PC-3 (cell line): ENCODE data around the gene TTBK1. TPM values are rescaled to one million over a fixed set of nuclear protein-coding genes. Genes with fewer than 3 reads are reported as not detected.

Experiments
- ATAC-seq: fragments of 200-7000 bp; cut with Tn5 transposase; 2 replicates; pipeline ENCODE4 v1.9.1; 2020; ENCODE audit warnings: mild to moderate bottlenecking, moderate library complexity
- BruUV-seq: library from RNA; stranded (reverse); fragments of 400-500 nt; replicated peaks from 2 replicates; lab custom pipeline; 2021; lab: Mats Ljungman, UMichigan
- CTCF ChIA-PET: fragments of 300-600 bp; sonication (Branson Sonifier 250); formaldehyde crosslinking; loops from one replicate; lab custom pipeline; 2022; ENCODE audit warnings: antibody characterized with exemption; lab: Charles Lee
- POLR2A ChIA-PET: fragments of 300-600 bp; sonication (Branson Sonifier 250); formaldehyde crosslinking; loops from one replicate; lab custom pipeline; 2022; ENCODE audit warnings: antibody characterized with exemption; ENCODE audit not compliant: unreplicated experiment; lab: Charles Lee
- DNase-seq: peaks from one replicate; pipeline ENCODE4 v3.0.0-alpha.2; 2015
- H2AFZ ChIP-seq: fragments of 300-600 bp; sonication (generic); 2 replicates; pipeline ENCODE4 v1.6.0; 2016; ENCODE audit warnings: antibody characterized with exemption, low read length
- H3F3A ChIP-seq: fragments of 300-600 bp; sonication (generic); one replicate; pipeline ENCODE4 v1.6.0; 2017; ENCODE audit warnings: antibody characterized with exemption, low read length, control low read depth, mild to moderate bottlenecking; ENCODE audit not compliant: unreplicated experiment
- H3K27ac ChIP-seq: fragments of 300-600 bp; sonication (generic); 2 replicates; pipeline ENCODE4 v1.5.1; 2016; ENCODE audit warnings: mild to moderate bottlenecking, low read length
- H3K27me3 ChIP-seq: fragments of 300-600 bp; sonication (generic); 2 replicates; pipeline ENCODE4 v1.6.1; 2016; ENCODE audit warnings: low read length, mixed read lengths
- H3K36me3 ChIP-seq: fragments of 300-600 bp; sonication (generic); 2 replicates; pipeline ENCODE4 v1.6.1; 2016; ENCODE audit warnings: low read depth, mixed run types, low read length, mixed read lengths
- H3K4me1 ChIP-seq: fragments of 300-600 bp; sonication (generic); 2 replicates; pipeline ENCODE4 v1.5.1; 2016; ENCODE audit warnings: low read length; ENCODE audit not compliant: insufficient read depth
- H3K4me2 ChIP-seq: fragments of 300-600 bp; sonication (generic); 2 replicates; pipeline ENCODE4 v1.6.0; 2016; ENCODE audit warnings: low read length
- H3K4me3 ChIP-seq: fragments of 300-600 bp; sonication (generic); 2 replicates; pipeline ENCODE4 v1.5.1; 2016; ENCODE audit warnings: mild to moderate bottlenecking, low read length, mixed read lengths
- H3K79me2 ChIP-seq: fragments of 300-600 bp; sonication (generic); 2 replicates; pipeline ENCODE4 v1.6.1; 2017; ENCODE audit warnings: low read length, mixed read lengths
- H3K9ac ChIP-seq: fragments of 300-600 bp; sonication (generic); 2 replicates; pipeline ENCODE4 v1.6.0; 2016; ENCODE audit warnings: mild to moderate bottlenecking, low read length
- H3K9me2 ChIP-seq: fragments of 300-600 bp; sonication (generic); replicated peaks from 2 replicates; pipeline ENCODE4 v1.6.1; 2016; ENCODE audit warnings: mixed run types, low read length, mixed read lengths
- H3K9me3 ChIP-seq: fragments of 300-600 bp; sonication (generic); 2 replicates; pipeline ENCODE4 v1.6.1; 2016; ENCODE audit warnings: low read length, mixed read lengths
- H4K20me1 ChIP-seq: fragments of 300-600 bp; sonication (generic); 2 replicates; pipeline ENCODE4 v1.6.1; 2016; ENCODE audit warnings: low read length, mixed read lengths
- CTCF ChIP-seq: fragments of 300-600 bp; sonication (generic); conservative IDR thresholded peaks from 2 replicates; pipeline ENCODE4 v1.5.1; 2017; ENCODE audit warnings: antibody characterized with exemption, low read depth, mild to moderate bottlenecking, low read length
- EZH2 ChIP-seq: fragments of 300-600 bp; sonication (generic); IDR thresholded peaks from one replicate; pipeline ENCODE4 v1.6.1; 2017; ENCODE audit warnings: antibody characterized with exemption, mild to moderate bottlenecking, low read length; ENCODE audit not compliant: unreplicated experiment
- EZH2phosphoT487 ChIP-seq: fragments of 300-600 bp; sonication (generic); IDR thresholded peaks from 2 replicates; pipeline ENCODE4 v1.6.1; 2018; ENCODE audit warnings: mild to moderate bottlenecking, antibody characterized with exemption, low read length, borderline replicate concordance
- intact Hi-C: fragments of 100-400 bp; cut with micrococcal nuclease; formaldehyde crosslinking; loops from 2 replicates; pipeline ENCODE4 v1.9.0; 2023
- total RNA-seq: library from RNA; depleted of rRNA; stranded (reverse); fragments of >200 nt; gene quantifications from 2 replicates; pipeline ENCODE4 v1.2.3, GENCODE V29; 2014

TTBK1 gene
- total RNA-seq, 1 experiment from 2014 or later = not detected

GRCh38 chr6:43277643-43278523, 34.6 kb downstream of the TTBK1 start:
- H3K9ac ChIP-seq = no peak overlapping the region
- no peaks in the 10 kb centered on the region for H4K20me1 ChIP-seq
- H3K4me1 ChIP-seq = peaks cover 7% of the 10 kb centered on the region; the same call in 1 of the 2 replicates
- ChIA-PET POLR2A (no interaction called here), CTCF (no interaction called here)
- no peaks in the 10 kb centered on the region for H3K9me3 ChIP-seq
- H3K27me3 ChIP-seq = peaks cover 17% of the 10 kb centered on the region
- H3K79me2 ChIP-seq = no peaks in the 10 kb centered on the region
- H3K36me3 ChIP-seq = no peaks in the 10 kb centered on the region
- intact Hi-C loops = no loop called here
- no peak overlapping the region for H3K4me3 ChIP-seq
- no peak overlapping the region for H2AFZ ChIP-seq
- ATAC-seq (no peak), DNase-seq (no peak)
- no peaks in the 10 kb centered on the region for H3F3A ChIP-seq
- no TSS peak for BruUV-seq
- no peaks in the 10 kb centered on the region for H3K9me2 ChIP-seq
- no peak overlapping the region for H3K27ac ChIP-seq
- no peak overlapping the region for H3K4me2 ChIP-seq
- no peak for TF ChIP-seq CTCF
- no peak for TF ChIP-seq EZH2phosphoT487
- no peak for TF ChIP-seq EZH2

- ATAC-seq (no peak), DNase-seq (peak; percentile 19)
- no peak overlapping the region for H3K4me2 ChIP-seq
- intact Hi-C loops = no loop called here
- no peak overlapping the region for H2AFZ ChIP-seq
- TF ChIP-seq CTCF (no peak), EZH2phosphoT487 (no peak)
- no peak overlapping the region for H3K9ac ChIP-seq
- no peaks in the 10 kb centered on the region for H3K9me3 ChIP-seq
- no peaks in the 10 kb centered on the region for H4K20me1 ChIP-seq
- ChIA-PET POLR2A (no interaction called here), CTCF (no interaction called here)
- no peaks in the 10 kb centered on the region for H3K36me3 ChIP-seq
- peaks cover 7% of the 10 kb centered on the region; the same call in 1 of the 2 replicates for H3K4me1 ChIP-seq
- no peaks in the 10 kb centered on the region for H3K9me2 ChIP-seq
- BruUV-seq = no TSS peak
- H3K27ac ChIP-seq = no peak overlapping the region
- H3K79me2 ChIP-seq = no peaks in the 10 kb centered on the region
- no peaks in the 10 kb centered on the region for H3F3A ChIP-seq
- no peak overlapping the region for H3K4me3 ChIP-seq
- peaks cover 17% of the 10 kb centered on the region for H3K27me3 ChIP-seq
Measured at GRCh38 chr6:43278524-43279078, 35.3 kb downstream of the TTBK1 start.

GRCh38 chr6:43280234-43280633, 37.0 kb downstream of the TTBK1 start:
- BruUV-seq = no TSS peak
- Histone ChIP-seq H3K79me2 (no peaks in the 10 kb centered on the region), H3K4me1 (peaks cover 10% of the 10 kb centered on the region; the same call in 1 of the 2 replicates), H3F3A (no peaks in the 10 kb centered on the region), H4K20me1 (no peaks in the 10 kb centered on the region), H3K4me2 (no peak overlapping the region), H3K9ac (no peak overlapping the region), H3K27ac (no peak overlapping the region), H3K36me3 (no peaks in the 10 kb centered on the region), H3K9me3 (no peaks in the 10 kb centered on the region), H2AFZ (no peak overlapping the region), H3K9me2 (no peaks in the 10 kb centered on the region), H3K27me3 (peaks cover 14% of the 10 kb centered on the region), H3K4me3 (no peak overlapping the region)
- intact Hi-C loops = no loop called here
- TF ChIP-seq EZH2 (no peak), CTCF (no peak), EZH2phosphoT487 (no peak)
- ChIA-PET POLR2A (no interaction called here), CTCF (no interaction called here)
- DNase-seq (no peak), ATAC-seq (no peak)
